ENCODE results near the gene ARFIP1. TPM values are rescaled to one million over a fixed set of nuclear protein-coding genes. Genes with fewer than 3 reads are reported as not detected.

ARFIP1 gene
- total and polyA plus RNA-seq, 2 donors (not counting 1 experiment from before 2014, with no cell fraction given), result 11.1 to 23.5 TPM

GRCh38 chr4:152938237-152938947 lies 158.6 kb downstream of the ARFIP1 start:
- Mint-ChIP-seq H3K9me3 (ENCODE audit: insufficient read depth) (no peaks in the 10 kb centered on the region), H3K27ac (no peak overlapping the region), H3K27me3 (peaks cover 59% of the 10 kb centered on the region), H3K4me1 (peaks cover 27% of the 10 kb centered on the region), H3K4me3 (peak overlapping the region; percentile 80)
- Histone ChIP-seq H3K9ac (ENCODE audit: low read length) (peak overlapping the region; percentile 65), H3K4me2 (replicated peaks; ENCODE audit: low read depth, low read length, poor library complexity, severe bottlenecking) (peak overlapping the region; percentile 90), H4K20me1 (ENCODE audit: control insufficient read depth, insufficient read depth, low read length, poor library complexity, severe bottlenecking) (no peaks in the 10 kb centered on the region), H3K79me2 (ENCODE audit: control insufficient read depth, insufficient read depth, low read length) (no peaks in the 10 kb centered on the region), H3K4me3 (ENCODE audit: control extremely low read depth in 1 of 5, extremely low read depth in 1 of 5, insufficient read depth in 1 of 5, low read depth in 2 of 5, low read length in 4 of 5) (peak overlapping the region; percentile 43 to 81 (median 59)), H3K9me3 (ENCODE audit: control extremely low read depth in 1 of 3, control insufficient read depth in 2 of 3, insufficient read depth in 1 of 3, low read length in 2 of 3) (peaks cover 0 to 2% (median 0%) of the 10 kb centered on the region in 3 donors), H3K36me3 (replicated peaks in 1 of 2; ENCODE audit: control extremely low read depth in 1 of 2, control insufficient read depth in 1 of 2, extremely low read depth in 1 of 2, insufficient read depth in 2 of 2, low read length in 1 of 2) (no peaks in the 10 kb centered on the region), H3K27me3 (replicated peaks in 1 of 4; ENCODE audit: control extremely low read depth in 1 of 4, control insufficient read depth in 3 of 4, insufficient read depth in 4 of 4, low read length in 3 of 4) (peaks cover 0 to 56% (median 27%) of the 10 kb centered on the region in 4 experiments), H3K27ac (ENCODE audit: low read length in 2 of 2) (no peak overlapping the region), H3K4me1 (ENCODE audit: control insufficient read depth in 2 of 2, insufficient read depth in 2 of 2, low read length in 2 of 2) (peaks cover 23 to 25% of the 10 kb centered on the region in 2 donors), H2AFZ (ENCODE audit: insufficient read depth, low read depth, low read length, poor library complexity, severe bottlenecking) (no peak overlapping the region)
- intact Hi-C loops (cut with micrococcal nuclease), result no loop called here
- DNase-seq (peak; percentile 8), ATAC-seq (ENCODE audit: low read depth) (no peak)
- 31% methylated on average over 10 of the region's 17 CpGs for WGBS (ENCODE audit: insufficient coverage)
- TF ChIP-seq CTCF (IDR thresholded peaks at IDR 0.05) (no peak), EZH2 (IDR thresholded peaks at IDR 0.05; ENCODE audit: borderline replicate concordance, insufficient read depth, low read depth, low read length, poor library complexity, severe bottlenecking) (no peak)
- ChIA-PET CTCF (no interaction called here), POLR2A (interaction anchor here (0.6 kb wide), 1 partner anchor 25 kb away, joined by 4 read pairs; no protein-coding TSS in a partner anchor)

GRCh38 chr4:152939621-152940020 lies 159.9 kb downstream of the ARFIP1 start:
- ChIA-PET POLR2A (no interaction called here), CTCF (interaction anchor here (0.6 to 1.0 kb wide), 2 partner anchors 146 to 745 kb away, joined by 3 read pairs; partner anchors contain the start of gene TLR2)
- peaks cover 0 to 46% (median 22%) of the 10 kb centered on the region in 4 experiments for H3K27me3 ChIP-seq (replicated peaks in 1 of 4; ENCODE audit: control extremely low read depth in 1 of 4, control insufficient read depth in 3 of 4, insufficient read depth in 4 of 4, low read length in 3 of 4)
- H3K9me3 ChIP-seq (ENCODE audit: control extremely low read depth in 1 of 3, control insufficient read depth in 2 of 3, insufficient read depth in 1 of 3, low read length in 2 of 3), result peaks cover 0 to 2% (median 0%) of the 10 kb centered on the region in 3 donors
- intact Hi-C loops (cut with micrococcal nuclease), result no loop called here
- DNase-seq, result no peak
- Mint-ChIP-seq H3K27ac (no peak overlapping the region), H3K4me1 (peaks cover 24% of the 10 kb centered on the region), H3K4me3 (peak overlapping the region; percentile 26), H3K9me3 (ENCODE audit: insufficient read depth) (no peaks in the 10 kb centered on the region), H3K27me3 (peaks cover 48% of the 10 kb centered on the region)
- TF ChIP-seq EZH2 (IDR thresholded peaks at IDR 0.05; ENCODE audit: borderline replicate concordance, insufficient read depth, low read depth, low read length, poor library complexity, severe bottlenecking) (no peak), CTCF (IDR thresholded peaks at IDR 0.05) (no peak)
- no peaks in the 10 kb centered on the region for H3K36me3 ChIP-seq (replicated peaks in 1 of 2; ENCODE audit: control extremely low read depth in 1 of 2, control insufficient read depth in 1 of 2, extremely low read depth in 1 of 2, insufficient read depth in 2 of 2, low read length in 1 of 2)
- WGBS (ENCODE audit: insufficient coverage), result no CpG with 5 or more reads among the region's 2 CpGs
- no peak overlapping the region for H3K4me2 ChIP-seq (replicated peaks; ENCODE audit: low read depth, low read length, poor library complexity, severe bottlenecking)
- no peak overlapping the region for H3K4me3 ChIP-seq (ENCODE audit: control extremely low read depth in 1 of 5, extremely low read depth in 1 of 5, insufficient read depth in 1 of 5, low read depth in 2 of 5, low read length in 4 of 5)
- peaks cover 23 to 25% of the 10 kb centered on the region in 2 donors for H3K4me1 ChIP-seq (ENCODE audit: control insufficient read depth in 2 of 2, insufficient read depth in 2 of 2, low read length in 2 of 2)
- H3K9ac ChIP-seq (ENCODE audit: low read length), result no peak overlapping the region
- ATAC-seq (ENCODE audit: low read depth), result no peak
- H2AFZ ChIP-seq (ENCODE audit: insufficient read depth, low read depth, low read length, poor library complexity, severe bottlenecking), result no peak overlapping the region
- no peaks in the 10 kb centered on the region for H4K20me1 ChIP-seq (ENCODE audit: control insufficient read depth, insufficient read depth, low read length, poor library complexity, severe bottlenecking)
- H3K79me2 ChIP-seq (ENCODE audit: control insufficient read depth, insufficient read depth, low read length), result no peaks in the 10 kb centered on the region
- H3K27ac ChIP-seq (ENCODE audit: low read length in 2 of 2), result no peak overlapping the region
